ENCODE data around the gene KRTAP5-8.

GRCh38 chr11:71499125-71499524 lies 38.7 kb upstream of the KRTAP5-8 start:
- TF ChIP-seq, protein P1, sequence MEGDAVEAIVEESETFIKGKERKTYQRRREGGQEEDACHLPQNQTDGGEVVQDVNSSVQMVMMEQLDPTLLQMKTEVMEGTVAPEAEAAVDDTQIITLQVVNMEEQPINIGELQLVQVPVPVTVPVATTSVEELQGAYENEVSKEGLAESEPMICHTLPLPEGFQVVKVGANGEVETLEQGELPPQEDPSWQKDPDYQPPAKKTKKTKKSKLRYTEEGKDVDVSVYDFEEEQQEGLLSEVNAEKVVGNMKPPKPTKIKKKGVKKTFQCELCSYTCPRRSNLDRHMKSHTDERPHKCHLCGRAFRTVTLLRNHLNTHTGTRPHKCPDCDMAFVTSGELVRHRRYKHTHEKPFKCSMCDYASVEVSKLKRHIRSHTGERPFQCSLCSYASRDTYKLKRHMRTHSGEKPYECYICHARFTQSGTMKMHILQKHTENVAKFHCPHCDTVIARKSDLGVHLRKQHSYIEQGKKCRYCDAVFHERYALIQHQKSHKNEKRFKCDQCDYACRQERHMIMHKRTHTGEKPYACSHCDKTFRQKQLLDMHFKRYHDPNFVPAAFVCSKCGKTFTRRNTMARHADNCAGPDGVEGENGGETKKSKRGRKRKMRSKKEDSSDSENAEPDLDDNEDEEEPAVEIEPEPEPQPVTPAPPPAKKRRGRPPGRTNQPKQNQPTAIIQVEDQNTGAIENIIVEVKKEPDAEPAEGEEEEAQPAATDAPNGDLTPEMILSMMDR (IDR thresholded peaks at IDR 0.05; ENCODE audit: poor library complexity): no peak
- TF ChIP-seq EZH2 (IDR thresholded peaks at IDR 0.05; ENCODE audit: borderline replicate concordance): no peak
